Anterior cingulate cortex (tissue), 58 donors: Measurements from ENCODE around the gene RPP30.
"Not testable (repeated sequence)": the region's sequence is repeated elsewhere in the genome, so short reads cannot be mapped to it uniquely, and the experiment has no call there.

ENCODE experiments used
- DNase-seq, 58 donors: peaks; one replicate each; lab custom pipeline; 2025; lab: John Stamatoyannopoulos, UW

Gene RPP30

DNA sequence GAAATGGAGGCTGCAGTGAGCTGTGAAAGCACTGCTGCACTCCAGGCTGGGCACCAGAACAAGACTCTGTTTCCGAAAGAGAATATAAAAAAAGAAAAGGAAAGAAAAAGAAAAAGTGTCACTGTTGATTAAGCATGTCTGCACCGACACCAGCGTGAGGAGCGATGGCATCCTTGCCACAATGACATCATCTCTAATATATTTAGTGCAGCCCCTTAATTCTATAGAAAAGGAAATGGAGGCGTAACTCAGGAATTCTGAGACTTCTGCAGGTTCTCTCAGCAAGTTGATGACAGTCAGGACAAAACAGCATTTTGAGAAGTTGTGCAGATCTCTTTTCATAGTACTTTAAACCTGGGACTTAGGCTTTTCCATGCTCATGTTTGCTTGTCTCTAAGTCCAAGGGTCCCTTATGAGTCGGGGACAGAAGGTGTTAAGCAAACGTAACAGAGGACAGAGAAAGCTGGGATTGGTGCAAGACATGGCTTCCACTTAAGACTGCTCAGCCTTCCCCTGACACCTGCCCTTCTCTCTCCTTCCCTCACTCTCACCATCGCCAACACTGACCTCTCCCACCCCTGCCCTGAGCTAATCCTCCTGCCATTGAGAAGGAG is 66.0 kb downstream of the RPP30 start:
- DNase-seq: no peak

DNA sequence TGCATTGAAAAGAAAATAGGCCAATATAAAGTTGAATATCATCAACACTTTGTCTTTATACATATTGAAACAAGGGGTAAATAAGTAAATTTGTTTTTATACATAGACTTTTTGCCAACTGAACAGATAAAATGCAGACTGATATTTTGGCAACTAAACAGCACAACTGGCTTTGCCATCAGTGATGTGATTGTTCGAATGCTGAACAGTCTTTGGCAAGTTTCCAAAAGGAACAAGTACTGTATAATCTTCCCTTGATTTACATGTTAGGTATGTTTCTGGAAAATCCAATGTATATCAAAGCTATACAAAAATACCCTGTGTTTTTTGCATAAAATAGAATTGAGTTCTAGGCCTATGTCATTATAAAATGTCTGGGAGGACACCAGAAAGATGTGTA is 67.3 kb downstream of the RPP30 start:
- DNase-seq: peak in 1 of 58 donors; percentile 13

DNA sequence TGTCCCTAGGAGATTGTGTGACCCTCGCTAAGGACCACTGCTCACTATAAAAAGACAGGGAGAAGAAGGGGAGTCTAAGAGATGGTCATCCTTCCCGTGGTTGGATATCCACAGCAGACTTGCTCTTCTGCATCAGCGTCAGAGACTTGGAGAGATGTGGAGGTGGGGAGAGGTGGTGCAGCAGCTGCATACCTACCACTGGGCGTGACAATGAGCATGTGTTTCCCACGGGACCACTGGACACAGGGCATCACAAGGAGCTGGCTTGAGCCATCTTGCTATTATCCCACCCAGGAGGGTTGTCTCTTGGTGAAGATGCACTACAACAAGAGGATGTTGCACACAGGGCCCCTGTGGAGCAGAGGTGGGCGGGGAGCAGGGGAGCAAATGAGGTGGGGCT is 67.9 kb downstream of the RPP30 start:
- no peak for DNase-seq

DNA sequence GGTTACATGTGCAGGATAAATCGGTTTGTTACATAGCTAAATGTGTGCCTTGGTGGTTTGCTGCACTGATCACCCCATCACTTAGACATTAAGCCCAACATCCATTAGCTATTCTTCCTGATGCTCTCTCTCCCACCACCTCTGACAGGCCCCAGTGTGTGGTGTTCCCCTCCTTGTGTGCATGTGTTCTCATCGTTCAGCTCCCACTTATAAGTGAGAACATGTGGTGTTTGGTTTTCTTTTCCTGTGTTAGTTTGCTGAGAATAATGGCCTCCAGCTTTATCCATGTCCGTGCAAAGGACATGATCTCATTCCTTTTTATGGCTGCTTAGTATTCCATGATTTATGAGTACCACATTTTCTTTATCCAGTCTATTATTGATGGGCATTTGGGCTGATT is 71.2 kb downstream of the RPP30 start:
- not testable (repeated sequence) for DNase-seq

DNA sequence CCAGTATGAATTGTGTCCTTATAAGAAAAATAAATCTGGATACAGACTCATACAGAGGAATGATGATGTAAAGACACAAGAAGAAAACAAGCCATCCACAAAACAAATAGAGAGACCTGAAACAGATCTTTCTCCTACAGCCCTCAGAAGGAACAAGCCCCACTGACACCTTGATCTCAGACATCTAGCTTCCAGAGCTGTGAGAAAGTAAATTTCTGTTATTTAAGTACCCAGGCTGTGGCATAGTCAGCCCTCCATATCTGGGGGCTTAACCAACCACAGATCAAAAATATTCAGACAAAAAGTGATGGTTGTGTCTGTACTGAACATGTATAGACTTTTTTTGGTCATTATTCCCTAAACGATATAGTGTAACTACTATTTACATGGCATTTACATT is 73.0 kb downstream of the RPP30 start:
- no peak for DNase-seq

DNA sequence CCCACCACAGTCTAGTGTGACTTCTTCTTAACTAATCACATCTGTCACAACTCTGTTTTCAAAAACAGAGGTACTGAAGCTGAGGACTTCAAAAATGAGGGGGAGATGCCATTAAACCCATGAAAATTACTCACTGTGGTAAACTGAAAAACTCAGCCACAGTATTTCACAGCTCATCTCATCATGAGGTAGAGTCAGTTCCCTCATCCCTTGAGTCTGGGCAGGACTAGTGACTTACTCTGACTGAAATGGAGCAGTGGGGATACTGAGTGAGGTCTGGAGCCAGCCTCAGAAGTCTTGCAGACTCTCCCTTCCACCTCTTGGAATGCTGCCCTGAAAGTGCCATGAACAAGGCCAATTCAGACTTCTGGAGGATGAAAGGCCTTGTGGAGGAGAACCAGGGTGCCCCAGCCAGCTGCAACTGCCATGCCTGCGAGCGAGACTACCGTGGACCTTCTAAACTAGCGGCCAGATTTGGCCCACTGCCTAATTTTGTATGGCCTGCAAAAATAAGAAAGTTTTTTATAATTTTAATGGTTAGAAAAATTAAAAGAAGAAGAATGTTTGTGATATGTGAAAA is 73.8 kb downstream of the RPP30 start:
- peak in 34 of 58 donors; percentile 1 to 64 (median 17) for DNase-seq

DNA sequence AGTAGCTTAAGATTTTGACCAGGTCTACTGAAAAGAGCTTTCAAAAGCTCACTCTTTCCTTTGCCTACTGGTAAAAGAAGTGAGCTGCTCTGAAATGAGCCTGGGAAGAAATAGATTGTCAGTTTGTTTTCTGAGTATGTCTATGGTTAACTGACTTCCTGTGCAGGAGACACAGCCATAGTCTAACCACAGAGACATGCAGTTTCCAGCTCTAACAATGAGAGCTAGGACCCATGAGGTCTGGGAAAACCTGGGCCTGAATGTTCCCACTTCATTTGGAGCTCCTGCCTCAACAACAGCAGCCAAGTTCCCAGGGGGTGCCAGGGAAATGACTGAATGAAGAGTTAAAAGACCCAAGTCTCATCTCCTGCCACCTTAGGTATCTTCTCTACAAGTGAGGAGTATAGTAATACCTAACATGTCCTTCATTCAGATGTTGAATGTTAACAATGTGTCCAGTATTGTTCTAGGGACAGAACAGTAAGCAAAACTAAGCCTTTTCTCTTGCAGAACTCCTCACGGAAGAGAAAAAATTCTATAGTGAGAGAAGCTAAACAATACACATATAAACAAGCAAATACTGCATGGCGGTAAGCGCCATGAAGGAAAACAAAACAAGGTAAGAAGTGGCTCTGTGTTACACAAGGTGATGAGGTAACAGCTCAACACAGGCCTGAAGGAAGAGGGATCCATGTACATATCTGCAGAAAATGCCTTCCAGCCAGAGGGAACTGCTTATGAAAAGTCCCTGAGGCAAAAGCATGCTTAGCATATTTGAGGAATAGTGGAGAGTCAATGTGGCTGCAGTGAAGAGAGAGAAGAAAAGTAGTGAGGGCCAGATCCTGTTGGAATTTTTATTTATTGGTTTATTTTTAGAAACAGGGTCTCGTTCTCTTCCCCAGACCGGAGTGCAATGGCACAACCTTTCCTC is 75.5 kb downstream of the RPP30 start:
- DNase-seq: no peak
